ENCODE results near the gene DUSP1.

The DUSP1 gene

GRCh38 chr5:172793577-172794488 lies 22.8 kb upstream of the DUSP1 start:
- peak; percentile 83 for DNase-seq (ENCODE audit: low read depth)
- H3K4me3 ChIP-seq (ENCODE audit: low read depth, low read length): no peak overlapping the region
- TF ChIP-seq POLR2A (IDR thresholded peaks at IDR 0.05; ENCODE audit: extremely low read depth, insufficient read length): no peak
- TF ChIP-seq MAX (IDR thresholded peaks at IDR 0.05; ENCODE audit: low read depth, low read length): no peak
- TF ChIP-seq, protein P1, sequence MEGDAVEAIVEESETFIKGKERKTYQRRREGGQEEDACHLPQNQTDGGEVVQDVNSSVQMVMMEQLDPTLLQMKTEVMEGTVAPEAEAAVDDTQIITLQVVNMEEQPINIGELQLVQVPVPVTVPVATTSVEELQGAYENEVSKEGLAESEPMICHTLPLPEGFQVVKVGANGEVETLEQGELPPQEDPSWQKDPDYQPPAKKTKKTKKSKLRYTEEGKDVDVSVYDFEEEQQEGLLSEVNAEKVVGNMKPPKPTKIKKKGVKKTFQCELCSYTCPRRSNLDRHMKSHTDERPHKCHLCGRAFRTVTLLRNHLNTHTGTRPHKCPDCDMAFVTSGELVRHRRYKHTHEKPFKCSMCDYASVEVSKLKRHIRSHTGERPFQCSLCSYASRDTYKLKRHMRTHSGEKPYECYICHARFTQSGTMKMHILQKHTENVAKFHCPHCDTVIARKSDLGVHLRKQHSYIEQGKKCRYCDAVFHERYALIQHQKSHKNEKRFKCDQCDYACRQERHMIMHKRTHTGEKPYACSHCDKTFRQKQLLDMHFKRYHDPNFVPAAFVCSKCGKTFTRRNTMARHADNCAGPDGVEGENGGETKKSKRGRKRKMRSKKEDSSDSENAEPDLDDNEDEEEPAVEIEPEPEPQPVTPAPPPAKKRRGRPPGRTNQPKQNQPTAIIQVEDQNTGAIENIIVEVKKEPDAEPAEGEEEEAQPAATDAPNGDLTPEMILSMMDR (IDR thresholded peaks at IDR 0.05; ENCODE audit: low read depth, low read length): no peak
- no peak for TF ChIP-seq MYC (IDR thresholded peaks at IDR 0.05; ENCODE audit: low read depth, low read length)

DNA sequence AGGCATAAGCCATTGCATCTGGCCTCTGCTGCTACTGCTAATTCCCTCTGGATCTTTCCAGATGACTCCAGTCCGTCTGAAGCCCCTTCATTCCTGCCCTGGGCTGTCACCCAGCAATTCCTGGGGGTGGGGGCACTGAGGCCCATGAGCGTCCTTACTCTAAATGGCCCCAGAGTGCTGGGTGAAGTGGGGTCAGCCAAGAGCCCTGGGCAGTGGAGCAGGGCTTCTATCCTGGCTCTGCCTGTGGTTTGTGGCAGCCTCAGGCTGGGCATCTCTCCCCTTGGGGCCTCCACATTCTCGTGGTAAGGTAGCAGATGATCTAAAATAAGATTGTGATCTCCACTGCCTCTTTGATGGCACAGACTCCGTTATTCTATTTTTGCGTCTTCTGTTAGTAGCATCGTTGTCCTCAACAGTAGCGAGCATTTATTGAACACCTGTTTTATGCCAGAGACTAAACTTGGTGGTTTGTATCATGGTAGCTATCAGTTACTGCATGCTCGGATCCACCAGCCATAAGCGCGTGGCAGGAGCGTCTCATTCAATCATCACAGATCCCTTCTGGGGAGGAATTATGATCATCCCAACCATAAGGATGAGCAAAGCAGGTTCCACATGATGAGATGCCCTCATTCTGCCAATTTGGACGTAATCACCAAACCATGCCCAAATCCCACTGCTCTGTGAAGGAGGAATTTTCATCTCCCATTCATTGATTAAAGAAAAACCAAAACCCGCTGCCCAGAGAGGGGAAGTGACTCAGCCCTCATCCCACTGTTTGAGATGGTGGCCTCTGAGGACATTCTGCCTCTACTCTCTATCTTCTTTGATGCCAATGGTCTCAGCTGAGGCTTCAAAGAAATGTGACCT lies 21.9 kb upstream of the DUSP1 start:
- DNase-seq (ENCODE audit: low read depth): no peak
- no peak overlapping the region for H3K4me3 ChIP-seq (ENCODE audit: low read depth, low read length)
- TF ChIP-seq, protein P1 (IDR thresholded peaks at IDR 0.05; ENCODE audit: low read depth, low read length): no peak
- TF ChIP-seq MAX (IDR thresholded peaks at IDR 0.05; ENCODE audit: low read depth, low read length) (no peak), MYC (IDR thresholded peaks at IDR 0.05; ENCODE audit: low read depth, low read length) (no peak), POLR2A (IDR thresholded peaks at IDR 0.05; ENCODE audit: extremely low read depth, insufficient read length) (no peak)

DNA sequence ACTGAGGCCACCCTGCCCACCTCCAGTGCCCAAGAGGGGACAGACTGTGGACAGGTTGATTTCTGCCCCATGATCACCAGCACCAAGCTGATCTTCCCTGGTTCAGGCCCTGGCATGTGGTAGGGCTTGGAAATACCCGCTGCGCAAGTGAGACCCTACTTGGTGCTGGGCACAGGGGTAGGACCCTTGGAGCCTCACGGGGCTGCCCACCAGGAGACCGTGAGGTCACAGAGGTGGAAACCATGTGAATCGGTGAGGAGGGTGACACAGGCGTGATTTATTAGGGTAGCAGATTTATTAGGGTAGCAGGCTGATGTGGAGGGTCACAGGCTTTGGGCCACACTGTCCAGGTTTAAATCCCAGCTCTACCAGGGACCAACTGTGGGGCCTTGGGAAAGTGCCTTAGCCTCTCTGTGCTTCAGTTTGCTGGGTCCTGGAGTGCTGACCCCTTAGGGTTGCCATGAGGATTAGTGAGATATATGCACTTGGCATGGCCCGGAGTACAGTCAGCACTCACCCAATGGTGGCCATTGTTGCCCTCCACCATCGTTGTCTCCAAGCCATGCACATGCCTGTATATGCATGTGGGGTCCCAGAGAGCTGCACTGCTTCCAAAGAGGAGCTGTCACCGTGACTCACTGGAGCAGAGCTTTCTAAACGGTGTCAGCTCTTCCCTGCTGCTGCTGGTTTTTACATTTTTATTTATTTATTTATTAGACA lies 20.9 kb upstream of the DUSP1 start:
- no peak for TF ChIP-seq MYC (IDR thresholded peaks at IDR 0.05; ENCODE audit: low read depth, low read length)
- no peak for TF ChIP-seq MAX (IDR thresholded peaks at IDR 0.05; ENCODE audit: low read depth, low read length)
- TF ChIP-seq POLR2A (IDR thresholded peaks at IDR 0.05; ENCODE audit: extremely low read depth, insufficient read length): no peak
- TF ChIP-seq, protein P1 (IDR thresholded peaks at IDR 0.05; ENCODE audit: low read depth, low read length): no peak
- no peak for DNase-seq (ENCODE audit: low read depth)
- no peak overlapping the region for H3K4me3 ChIP-seq (ENCODE audit: low read depth, low read length)

DNA sequence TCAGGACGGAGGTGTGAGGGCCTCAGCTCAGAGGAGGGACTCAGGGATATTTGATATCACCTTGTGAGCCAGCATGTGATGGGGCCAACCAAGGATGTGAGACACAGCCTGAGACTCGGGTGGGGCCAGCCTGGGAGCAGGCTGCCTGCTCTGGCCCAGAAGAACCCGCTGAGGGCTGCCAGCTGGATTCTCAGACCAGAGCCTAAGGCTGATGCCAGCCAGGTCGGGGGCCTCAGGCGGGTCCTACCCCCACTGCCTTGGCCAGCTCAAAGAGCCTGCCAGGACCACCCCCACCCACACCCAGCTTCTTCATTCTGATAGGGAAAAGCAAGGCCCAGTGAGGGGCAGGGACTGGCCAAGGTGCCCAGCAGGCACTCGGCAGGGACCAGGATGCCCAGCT lies 20.3 kb upstream of the DUSP1 start:
- no peak overlapping the region for H3K4me3 ChIP-seq (ENCODE audit: low read depth, low read length)
- DNase-seq (ENCODE audit: low read depth): no peak
- TF ChIP-seq MAX (IDR thresholded peaks at IDR 0.05; ENCODE audit: low read depth, low read length): no peak
- TF ChIP-seq, protein P1 (IDR thresholded peaks at IDR 0.05; ENCODE audit: low read depth, low read length): no peak
- TF ChIP-seq POLR2A (IDR thresholded peaks at IDR 0.05; ENCODE audit: extremely low read depth, insufficient read length): no peak
- TF ChIP-seq MYC (IDR thresholded peaks at IDR 0.05; ENCODE audit: low read depth, low read length): no peak

GRCh38 chr5:172790496-172790889 lies 19.5 kb upstream of the DUSP1 start:
- TF ChIP-seq MYC (IDR thresholded peaks at IDR 0.05; ENCODE audit: low read depth, low read length): no peak
- no peak for TF ChIP-seq MAX (IDR thresholded peaks at IDR 0.05; ENCODE audit: low read depth, low read length)
- TF ChIP-seq POLR2A (IDR thresholded peaks at IDR 0.05; ENCODE audit: extremely low read depth, insufficient read length): no peak
- TF ChIP-seq, protein P1 (IDR thresholded peaks at IDR 0.05; ENCODE audit: low read depth, low read length): no peak
- no peak overlapping the region for H3K4me3 ChIP-seq (ENCODE audit: low read depth, low read length)
- DNase-seq (ENCODE audit: low read depth): no peak

Measured in NB4 (cell line).